Duodenal mucosa (tissue), 2 donors: ENCODE data around the gene TMEM121.

Source experiments
- H3K27ac ChIP-seq: one replicate; pipeline ENCODE4 v1.7.0; 2013; ENCODE audit warnings: low read depth, low read length
- H3K27me3 ChIP-seq, 2 donors: one replicate each; pipeline ENCODE4 v1.7.0; 2013; ENCODE audit warnings: low read length in 2 of 2, control low read depth in 1 of 2; ENCODE audit not compliant: insufficient read depth in 2 of 2, control insufficient read depth in 1 of 2
- H3K36me3 ChIP-seq, 2 donors: one replicate each; pipeline ENCODE4 v1.7.0; 2013; ENCODE audit warnings: low read length in 2 of 2, control low read depth in 1 of 2; ENCODE audit not compliant: insufficient read depth in 2 of 2, control insufficient read depth in 1 of 2
- H3K4me1 ChIP-seq, 2 donors: one replicate each; pipeline ENCODE4 v1.7.0; 2013; ENCODE audit warnings: low read length in 2 of 2, control low read depth in 1 of 2; ENCODE audit not compliant: insufficient read depth in 2 of 2, control insufficient read depth in 1 of 2
- H3K4me3 ChIP-seq, 2 donors: one replicate each; pipeline ENCODE4 v1.7.0; 2013; ENCODE audit warnings: low read length in 2 of 2, low read depth in 1 of 2
- H3K9ac ChIP-seq, 2 donors: one replicate each; pipeline ENCODE4 v1.7.0; 2013; ENCODE audit warnings: low read length in 2 of 2, low read depth in 1 of 2
- H3K9me3 ChIP-seq, 2 donors: one replicate each; pipeline ENCODE4 v1.7.0; 2013; ENCODE audit warnings: low read length in 2 of 2, control low read depth in 1 of 2; ENCODE audit not compliant: control insufficient read depth in 1 of 2

TMEM121 gene

DNA sequence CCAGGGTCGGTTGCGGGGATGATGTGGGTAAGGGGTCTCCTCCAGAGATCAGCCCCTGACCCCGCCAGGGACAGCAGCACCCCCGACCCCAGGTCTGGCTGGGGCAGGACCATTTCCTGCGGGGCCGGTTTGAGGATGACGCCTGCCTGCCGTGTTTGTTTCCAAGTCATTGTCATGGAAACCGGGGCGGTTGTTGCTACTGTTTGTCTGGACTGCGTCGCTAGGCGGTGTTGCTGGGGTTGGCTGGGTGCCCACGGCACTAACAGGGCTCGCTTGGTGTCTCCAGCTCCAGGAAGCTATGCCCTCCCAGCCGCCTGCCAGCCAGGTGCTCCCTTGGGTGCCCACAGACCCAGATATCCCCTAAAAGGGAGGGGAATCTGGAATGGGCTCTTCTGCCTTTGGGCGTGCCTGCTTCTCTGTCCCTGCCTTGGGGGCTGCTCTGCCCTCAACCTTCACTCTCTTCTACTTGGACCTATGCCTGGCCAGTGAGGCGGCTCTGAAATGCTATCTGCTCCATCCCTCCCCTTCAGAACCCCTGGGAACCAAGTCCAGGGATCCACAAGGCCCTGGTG lies 44.4 kb upstream of the TMEM121 start:
- Histone ChIP-seq H3K4me1 (peaks cover 52 to 69% of the 10 kb centered on the region in 2 donors), H3K27ac (peak overlapping the region; percentile 77), H3K27me3 (peaks cover 16 to 28% of the 10 kb centered on the region in 2 donors)

GRCh38 chr14:105482486-105483110 lies 43.8 kb upstream of the TMEM121 start:
- H3K27me3 ChIP-seq: peaks cover 12 to 23% of the 10 kb centered on the region in 2 donors

More for the DNA sequence above, 44.4 kb upstream of the TMEM121 start:
- H3K4me3 ChIP-seq: peak overlapping the region; percentile 25 to 43
- H3K9me3 ChIP-seq: no peaks in the 10 kb centered on the region
- H3K36me3 ChIP-seq: no peaks in the 10 kb centered on the region
- H3K9ac ChIP-seq: peak overlapping the region; percentile 54 to 69

DNA sequence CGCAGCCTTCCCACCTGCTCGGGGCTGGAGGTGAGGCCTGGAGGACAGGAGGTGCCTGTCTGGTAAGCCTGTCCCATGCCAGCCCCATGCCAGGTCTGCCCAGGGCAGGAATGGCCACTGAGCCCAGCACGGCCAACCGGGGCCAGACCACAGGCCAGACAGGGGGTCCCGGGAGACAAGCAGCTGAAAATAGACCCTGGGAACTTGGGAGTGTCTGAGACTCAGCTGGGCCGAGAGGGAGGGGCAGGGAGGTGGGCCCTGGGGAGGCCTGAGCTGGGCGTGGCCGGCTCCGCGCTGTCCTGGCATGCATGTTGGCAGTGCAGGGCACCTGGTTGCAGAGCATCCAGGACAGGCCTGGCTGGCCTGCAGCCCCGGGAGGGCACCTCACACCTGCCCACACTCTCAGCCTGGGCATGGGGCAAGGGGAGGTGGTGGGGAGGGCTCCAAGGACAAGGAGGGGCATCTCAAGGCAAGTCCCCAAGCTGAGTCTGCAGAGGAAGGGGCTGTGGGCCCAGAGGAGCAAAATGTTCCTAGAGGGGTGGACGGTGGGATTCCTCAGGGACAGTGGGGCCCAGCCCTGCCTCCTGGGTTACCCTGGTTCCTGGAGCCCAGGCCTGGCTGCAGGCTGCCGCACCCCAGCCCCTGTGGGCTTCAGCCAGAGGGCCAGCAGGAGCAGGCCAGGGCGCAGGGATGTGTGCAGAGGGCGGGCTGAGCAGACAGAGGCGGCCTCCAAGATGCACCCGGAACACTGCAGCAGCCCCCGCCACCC lies 42.9 kb upstream of the TMEM121 start:
- Histone ChIP-seq H3K4me1 (peaks cover 52 to 75% of the 10 kb centered on the region in 2 donors), H3K27me3 (peaks cover 12 to 18% of the 10 kb centered on the region in 2 donors), H3K36me3 (no peaks in the 10 kb centered on the region), H3K27ac (peak overlapping the region; percentile 32), H3K9ac (no peak overlapping the region), H3K9me3 (no peaks in the 10 kb centered on the region), H3K4me3 (no peak overlapping the region)

More at GRCh38 chr14:105482486-105483110, 43.8 kb upstream of the TMEM121 start:
- Histone ChIP-seq H3K9me3 (no peaks in the 10 kb centered on the region), H3K4me1 (peaks cover 48 to 67% of the 10 kb centered on the region in 2 donors), H3K27ac (peak overlapping the region; percentile 77), H3K4me3 (peak overlapping the region; percentile 25 to 43), H3K9ac (peak overlapping the region; percentile 54 to 69), H3K36me3 (no peaks in the 10 kb centered on the region)

DNA sequence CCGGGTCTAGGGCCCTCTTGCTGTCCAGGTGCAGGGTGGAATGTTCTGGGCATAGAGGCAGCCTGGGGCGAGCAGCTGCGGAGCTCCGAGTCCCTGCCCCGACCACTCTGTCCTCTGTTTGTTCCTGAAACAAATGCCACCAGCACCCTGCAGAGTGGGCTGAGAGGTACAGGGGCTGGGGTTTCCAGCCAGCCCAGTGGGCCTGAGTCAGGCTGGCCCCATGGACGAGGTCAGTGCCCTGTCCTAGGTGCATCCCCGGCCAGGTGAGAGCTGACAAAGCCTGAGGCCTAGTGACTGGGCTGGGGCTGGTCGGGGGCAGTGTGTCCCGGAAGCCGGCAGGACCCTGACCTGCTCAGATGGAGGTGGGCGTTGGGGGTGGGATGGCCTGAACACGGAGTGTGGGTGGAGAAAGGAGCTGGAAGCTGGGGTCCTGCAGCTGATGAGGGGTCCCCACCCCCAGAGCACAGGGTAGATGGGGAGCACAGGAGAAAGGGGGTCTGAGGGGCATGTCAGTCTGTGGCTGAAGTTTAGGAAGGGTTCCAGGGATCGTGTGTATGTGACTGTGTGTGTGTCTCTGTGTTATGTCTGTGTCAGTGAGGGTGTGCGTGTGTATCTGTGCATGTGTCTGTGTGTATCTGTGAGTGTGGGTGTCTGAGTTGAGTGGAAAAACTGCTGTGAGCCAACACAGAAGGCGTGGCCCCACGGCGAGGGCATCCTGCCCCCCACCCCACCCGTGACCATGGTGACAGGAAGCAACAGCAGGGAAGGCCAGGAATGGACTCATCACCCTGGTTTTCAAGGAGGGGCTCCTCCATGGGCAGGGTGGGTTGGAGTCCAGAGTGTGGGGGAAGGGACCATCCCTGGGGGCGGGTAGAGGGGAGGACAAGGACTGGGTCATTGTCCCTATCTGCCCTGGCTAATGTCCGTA lies 42.0 kb upstream of the TMEM121 start:
- H3K27ac ChIP-seq: peak overlapping the region; percentile 14
- H3K4me1 ChIP-seq: peaks cover 56 to 84% of the 10 kb centered on the region in 2 donors
- peaks cover 10 to 16% of the 10 kb centered on the region in 2 donors for H3K27me3 ChIP-seq
- H3K4me3 ChIP-seq: no peak overlapping the region
- no peaks in the 10 kb centered on the region for H3K36me3 ChIP-seq
- no peak overlapping the region for H3K9ac ChIP-seq
- no peaks in the 10 kb centered on the region for H3K9me3 ChIP-seq

- peak overlapping the region; percentile 14 for H3K27ac ChIP-seq
Observed at GRCh38 chr14:105484997-105485393, 41.4 kb upstream of the TMEM121 start.

DNA sequence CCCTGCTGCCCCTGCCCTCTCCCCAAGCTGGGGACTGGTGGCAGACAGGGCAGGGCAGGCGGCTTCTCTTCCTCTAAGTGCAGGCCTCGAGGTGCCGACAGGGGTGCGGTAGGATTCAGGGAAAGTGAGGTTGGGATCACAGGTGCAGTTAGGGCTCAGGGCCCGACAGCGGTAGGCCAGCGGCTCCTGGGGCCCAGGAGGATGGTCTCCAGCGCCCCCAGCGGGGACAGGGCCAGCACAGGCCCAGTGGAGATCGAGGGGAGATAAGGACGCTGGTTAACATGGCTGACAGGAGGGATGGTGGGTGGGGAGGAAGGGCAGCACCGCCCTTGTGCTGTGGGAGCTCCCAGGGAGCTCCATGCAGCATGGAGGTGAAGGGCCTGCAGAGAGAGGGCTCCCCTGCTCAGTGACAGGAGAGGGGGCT lies 40.6 kb upstream of the TMEM121 start:
- Histone ChIP-seq H3K27me3 (peaks cover 0 to 6% of the 10 kb centered on the region in 2 donors), H3K27ac (no peak overlapping the region), H3K9me3 (no peaks in the 10 kb centered on the region), H3K4me1 (peaks cover 56 to 79% of the 10 kb centered on the region in 2 donors), H3K4me3 (peak overlapping the region; percentile 29 to 32), H3K9ac (peak overlapping the region in 1 of 2 donors; percentile 20), H3K36me3 (no peaks in the 10 kb centered on the region)

More at GRCh38 chr14:105484997-105485393, 41.4 kb upstream of the TMEM121 start:
- Histone ChIP-seq H3K9ac (no peak overlapping the region), H3K9me3 (no peaks in the 10 kb centered on the region), H3K4me3 (no peak overlapping the region), H3K36me3 (no peaks in the 10 kb centered on the region), H3K4me1 (peaks cover 59 to 84% of the 10 kb centered on the region in 2 donors), H3K27me3 (peaks cover 3 to 9% of the 10 kb centered on the region in 2 donors)

DNA sequence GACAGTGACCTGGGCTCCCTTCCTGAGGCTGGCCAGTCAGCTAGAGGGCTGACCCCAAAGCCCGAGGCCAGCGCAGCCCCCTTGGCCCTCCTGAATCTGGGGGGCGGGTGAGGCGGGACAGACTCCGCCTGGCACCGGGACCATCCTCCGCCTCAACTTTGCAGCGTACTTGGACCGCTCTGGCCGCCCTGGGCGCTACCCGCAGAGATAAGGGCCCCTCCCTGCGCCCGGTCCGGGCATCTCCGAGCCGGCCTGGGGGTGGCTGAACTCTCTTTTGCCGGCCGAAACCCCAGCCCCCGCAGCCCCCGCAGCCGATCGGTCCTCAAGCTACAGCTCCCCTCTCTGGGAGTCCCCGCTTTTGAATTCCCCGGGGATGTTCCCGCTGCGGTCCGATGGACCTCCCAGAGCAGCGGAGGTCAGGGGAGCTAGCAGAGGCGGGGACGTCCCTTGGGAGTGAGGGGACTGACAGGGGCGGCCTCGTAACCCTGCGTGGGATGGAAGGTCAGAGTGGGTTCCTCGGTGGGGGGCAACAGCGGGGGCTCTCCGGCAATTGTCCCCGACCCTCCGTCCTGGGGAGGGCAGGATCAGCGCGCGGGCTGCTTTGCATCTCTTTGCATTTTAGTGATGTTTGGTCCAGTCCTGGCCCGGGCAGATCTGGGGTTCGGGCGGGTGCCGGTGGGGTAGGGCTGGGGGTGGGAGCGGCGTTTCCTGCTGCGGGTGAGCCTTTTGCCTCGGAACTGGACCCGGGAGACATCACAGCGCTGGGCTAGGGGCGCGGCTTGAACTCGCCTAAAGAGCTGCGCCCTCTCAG lies 40.0 kb upstream of the TMEM121 start, which contains the start of gene CRIP1:
Gene CRIP1 (plus strand): TSS at position 724 of the 811 bp plus-strand sequence. CDS start 374 bp downstream, outside the sequence.
- Histone ChIP-seq H3K4me3 (peak within 1 kb of the TSS; percentile 65 to 78), H3K4me1 (peaks cover 50 to 73% of the 10 kb centered on the region in 2 donors), H3K9ac (peak within 1 kb of the TSS; percentile 71 to 81), H3K9me3 (no peaks in the 10 kb centered on the region), H3K27me3 (peaks cover 0 to 6% of the 10 kb centered on the region in 2 donors), H3K36me3 (no peaks in the 10 kb centered on the region), H3K27ac (peak within 1 kb of the TSS; percentile 75)

- no peaks in the 10 kb centered on the region for H3K36me3 ChIP-seq
- peaks cover 49 to 76% of the 10 kb centered on the region in 2 donors for H3K4me1 ChIP-seq
- H3K4me3 ChIP-seq: peak overlapping the region; percentile 65 to 78
- H3K27me3 ChIP-seq: peaks cover 0 to 6% of the 10 kb centered on the region in 2 donors
- H3K9me3 ChIP-seq: no peaks in the 10 kb centered on the region
- peak overlapping the region; percentile 75 for H3K27ac ChIP-seq
- peak overlapping the region; percentile 71 to 81 for H3K9ac ChIP-seq
Observed at GRCh38 chr14:105486974-105487448, 39.4 kb upstream of the TMEM121 start.
